Measurements from ENCODE around the gene GSC. TPM values are rescaled to one million over a fixed set of nuclear protein-coding genes. Genes with fewer than 3 reads are reported as not detected.

The GSC gene
- total RNA-seq, 1 experiment from 2014 or later = not detected

DNA sequence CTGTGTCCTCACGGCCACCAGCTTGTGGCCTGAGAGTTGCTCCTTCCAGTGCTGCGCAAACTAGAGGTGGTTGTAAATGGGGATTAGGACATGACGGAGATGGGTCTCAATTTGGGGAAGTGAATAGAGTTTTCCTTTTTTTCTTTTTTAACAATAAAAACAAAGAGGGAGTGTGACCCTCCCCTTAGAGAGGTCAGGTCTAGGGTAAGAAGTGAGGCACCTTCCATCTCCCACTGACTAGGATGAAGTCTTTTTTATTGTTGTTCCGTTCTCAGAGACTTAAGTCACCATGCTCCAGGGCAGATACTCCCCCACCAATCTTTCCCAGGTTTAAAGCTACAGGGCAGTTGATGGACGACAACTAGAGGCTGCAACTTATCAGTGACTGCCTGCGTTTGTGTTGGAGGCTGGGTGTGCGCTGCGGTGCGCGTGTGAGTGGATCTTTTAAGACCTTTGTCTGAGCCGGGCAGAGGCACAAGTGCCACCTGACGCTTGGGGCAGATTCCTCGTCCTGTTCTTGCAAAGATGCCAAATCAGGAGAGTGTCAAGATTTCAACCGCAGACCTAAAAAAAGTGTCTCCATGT lies 2.1 kb upstream of the GSC start:
- Histone ChIP-seq H3K9me2 (replicated peaks; ENCODE audit: low read length) (no peaks in the 10 kb centered on the region), H3K36me3 (ENCODE audit: low read depth, low read length) (no peaks in the 10 kb centered on the region), H3K4me3 (ENCODE audit: low read length) (no peak overlapping the region), H4K20me1 (ENCODE audit: low read length) (no peaks in the 10 kb centered on the region), H3K79me2 (ENCODE audit: low read length) (no peaks in the 10 kb centered on the region), H3K27me3 (ENCODE audit: low read length) (peaks cover 35% of the 10 kb centered on the region; the same call in 1 of the 2 replicates), H2AFZ (ENCODE audit: low read length) (no peak overlapping the region), H3K9me3 (ENCODE audit: low read length) (no peaks in the 10 kb centered on the region), H3K4me2 (ENCODE audit: low read length) (no peak overlapping the region), H3F3A (ENCODE audit: low read length, unreplicated experiment) (no peaks in the 10 kb centered on the region), H3K27ac (ENCODE audit: low read length) (no peak overlapping the region), H3K9ac (ENCODE audit: low read length) (no peak overlapping the region), H3K4me1 (ENCODE audit: insufficient read depth, low read length) (no peaks in the 10 kb centered on the region)
- ATAC-seq (no peak), DNase-seq (no peak)
- intact Hi-C loops (cut with micrococcal nuclease) = no loop called here
- ChIA-PET CTCF (no interaction called here), POLR2A (ENCODE audit: unreplicated experiment) (no interaction called here)
- TF ChIP-seq EZH2phosphoT487 (IDR thresholded peaks at IDR 0.05; ENCODE audit: borderline replicate concordance, low read length) (no peak), EZH2 (IDR thresholded peaks at IDR 0.05; ENCODE audit: low read length, unreplicated experiment) (no peak)
- TF ChIP-seq, protein P1, sequence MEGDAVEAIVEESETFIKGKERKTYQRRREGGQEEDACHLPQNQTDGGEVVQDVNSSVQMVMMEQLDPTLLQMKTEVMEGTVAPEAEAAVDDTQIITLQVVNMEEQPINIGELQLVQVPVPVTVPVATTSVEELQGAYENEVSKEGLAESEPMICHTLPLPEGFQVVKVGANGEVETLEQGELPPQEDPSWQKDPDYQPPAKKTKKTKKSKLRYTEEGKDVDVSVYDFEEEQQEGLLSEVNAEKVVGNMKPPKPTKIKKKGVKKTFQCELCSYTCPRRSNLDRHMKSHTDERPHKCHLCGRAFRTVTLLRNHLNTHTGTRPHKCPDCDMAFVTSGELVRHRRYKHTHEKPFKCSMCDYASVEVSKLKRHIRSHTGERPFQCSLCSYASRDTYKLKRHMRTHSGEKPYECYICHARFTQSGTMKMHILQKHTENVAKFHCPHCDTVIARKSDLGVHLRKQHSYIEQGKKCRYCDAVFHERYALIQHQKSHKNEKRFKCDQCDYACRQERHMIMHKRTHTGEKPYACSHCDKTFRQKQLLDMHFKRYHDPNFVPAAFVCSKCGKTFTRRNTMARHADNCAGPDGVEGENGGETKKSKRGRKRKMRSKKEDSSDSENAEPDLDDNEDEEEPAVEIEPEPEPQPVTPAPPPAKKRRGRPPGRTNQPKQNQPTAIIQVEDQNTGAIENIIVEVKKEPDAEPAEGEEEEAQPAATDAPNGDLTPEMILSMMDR (conservative IDR thresholded peaks at IDR 0.05; ENCODE audit: low read depth, low read length) = no peak
- no TSS peak for BruUV-seq (replicated peaks)

DNA sequence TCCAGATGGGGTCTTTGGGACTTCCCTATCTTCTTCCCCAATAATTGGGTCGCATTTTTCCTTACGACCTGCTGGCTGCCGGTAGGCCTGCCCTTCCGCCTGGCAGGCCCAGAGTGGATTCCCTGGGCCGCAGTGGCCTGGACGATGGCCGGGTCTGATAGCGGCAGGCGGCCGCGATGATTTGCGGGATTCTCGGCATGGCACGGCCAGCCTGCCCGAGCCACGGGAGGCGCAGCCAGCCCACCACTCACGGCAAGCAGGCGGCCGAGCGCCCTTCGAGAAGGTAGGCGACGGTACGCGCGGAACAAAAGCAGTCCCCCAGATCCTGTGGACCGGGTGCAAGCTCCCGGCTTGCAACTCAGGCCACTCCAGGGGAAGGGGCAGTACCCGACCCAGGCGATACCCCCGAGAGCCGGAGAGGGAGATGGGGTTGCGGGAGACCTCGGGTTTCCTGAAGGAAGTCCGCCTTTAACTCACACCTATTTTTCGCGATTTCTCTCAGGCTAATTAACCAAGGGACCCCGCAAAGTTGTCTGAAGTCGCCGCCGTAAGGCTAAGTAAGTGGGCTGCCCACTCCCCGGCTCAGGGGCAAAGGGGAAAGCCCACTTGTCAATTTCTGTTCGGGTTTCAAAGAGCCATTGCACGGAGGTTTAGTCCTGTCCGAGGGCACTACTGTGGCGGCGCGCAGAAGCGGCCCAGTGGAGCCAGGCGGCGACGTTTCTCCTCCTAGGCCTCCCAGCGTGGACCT lies 1.4 kb upstream of the GSC start:
- Histone ChIP-seq H3K27ac (ENCODE audit: low read length) (no peak overlapping the region), H4K20me1 (ENCODE audit: low read length) (no peaks in the 10 kb centered on the region), H3K36me3 (ENCODE audit: low read depth, low read length) (no peaks in the 10 kb centered on the region), H2AFZ (ENCODE audit: low read length) (no peak overlapping the region), H3K4me2 (ENCODE audit: low read length) (no peak overlapping the region), H3K9me3 (ENCODE audit: low read length) (no peaks in the 10 kb centered on the region), H3F3A (ENCODE audit: low read length, unreplicated experiment) (no peaks in the 10 kb centered on the region), H3K4me3 (ENCODE audit: low read length) (no peak overlapping the region), H3K9ac (ENCODE audit: low read length) (no peak overlapping the region), H3K4me1 (ENCODE audit: insufficient read depth, low read length) (no peaks in the 10 kb centered on the region), H3K27me3 (ENCODE audit: low read length) (peaks cover 35% of the 10 kb centered on the region; the same call in 1 of the 2 replicates), H3K79me2 (ENCODE audit: low read length) (no peaks in the 10 kb centered on the region), H3K9me2 (replicated peaks; ENCODE audit: low read length) (no peaks in the 10 kb centered on the region)
- intact Hi-C loops (cut with micrococcal nuclease) = no loop called here
- ATAC-seq (no peak), DNase-seq (no peak)
- CTCF ChIA-PET = no interaction called here
- BruUV-seq (replicated peaks) = no TSS peak
- POLR2A ChIA-PET (ENCODE audit: unreplicated experiment) = no interaction called here
- TF ChIP-seq EZH2phosphoT487 (IDR thresholded peaks at IDR 0.05; ENCODE audit: borderline replicate concordance, low read length) (no peak), EZH2 (IDR thresholded peaks at IDR 0.05; ENCODE audit: low read length, unreplicated experiment) (no peak)
- TF ChIP-seq, protein P1 (conservative IDR thresholded peaks at IDR 0.05; ENCODE audit: low read depth, low read length) = no peak

DNA sequence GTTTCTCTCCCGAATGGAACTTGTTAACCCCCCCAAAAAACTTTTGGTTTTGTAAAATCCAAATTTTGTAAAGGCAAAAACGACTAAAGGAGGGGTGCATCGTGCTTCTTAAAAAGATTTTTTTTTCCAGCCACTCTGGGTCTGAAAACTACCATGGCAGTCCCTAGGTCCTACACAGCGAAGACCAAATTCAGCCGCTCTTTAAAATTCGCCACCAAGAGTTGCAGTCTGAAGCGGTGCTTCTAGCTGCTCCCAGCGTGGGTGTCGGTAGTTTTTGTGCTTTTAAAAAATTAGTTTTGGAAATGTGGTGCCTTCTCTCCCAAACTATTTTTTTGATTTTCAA lies 873 bp upstream of the GSC start:
- Histone ChIP-seq H3K4me3 (ENCODE audit: low read length) (no peak overlapping the region), H4K20me1 (ENCODE audit: low read length) (no peaks in the 10 kb centered on the region), H3K9me3 (ENCODE audit: low read length) (no peaks in the 10 kb centered on the region), H3K27me3 (ENCODE audit: low read length) (peaks cover 32% of the 10 kb centered on the region; the same call in 1 of the 2 replicates), H3K9me2 (replicated peaks; ENCODE audit: low read length) (no peaks in the 10 kb centered on the region), H3K4me2 (ENCODE audit: low read length) (no peak overlapping the region), H3K9ac (ENCODE audit: low read length) (no peak overlapping the region), H3K4me1 (ENCODE audit: insufficient read depth, low read length) (no peaks in the 10 kb centered on the region), H2AFZ (ENCODE audit: low read length) (no peak overlapping the region), H3K27ac (ENCODE audit: low read length) (no peak overlapping the region), H3F3A (ENCODE audit: low read length, unreplicated experiment) (no peaks in the 10 kb centered on the region), H3K36me3 (ENCODE audit: low read depth, low read length) (no peaks in the 10 kb centered on the region), H3K79me2 (ENCODE audit: low read length) (no peaks in the 10 kb centered on the region)
- ATAC-seq = no peak
- POLR2A ChIA-PET (ENCODE audit: unreplicated experiment) = no interaction called here
- CTCF ChIA-PET = no interaction called here
- BruUV-seq (replicated peaks) = no TSS peak
- no peak for DNase-seq
- TF ChIP-seq, protein P1 (conservative IDR thresholded peaks at IDR 0.05; ENCODE audit: low read depth, low read length) = no peak
- no peak for TF ChIP-seq EZH2phosphoT487 (IDR thresholded peaks at IDR 0.05; ENCODE audit: borderline replicate concordance, low read length)
- TF ChIP-seq EZH2 (IDR thresholded peaks at IDR 0.05; ENCODE audit: low read length, unreplicated experiment) = no peak
- intact Hi-C loops (cut with micrococcal nuclease) = no loop called here

Data from PC-3 (cell line).